IMR-90 (cell line): ENCODE measurements around the gene RFX5. TPM values are rescaled to one million over a fixed set of nuclear protein-coding genes. Genes with fewer than 3 reads are reported as not detected.

Experiments used
- ATAC-seq: fragments of 200-7000 bp; cut with Tn5 transposase; 2 replicates; pipeline ENCODE4 v1.9.1; 2020; ENCODE audit warnings: low read depth, mild to moderate bottlenecking, moderate library complexity
- BruUV-seq: library from RNA; stranded (reverse); fragments of 400-500 nt; replicated peaks from 2 replicates; lab custom pipeline; 2021; lab: Mats Ljungman, UMichigan
- CTCF ChIA-PET: fragments of 300-600 bp; formaldehyde crosslinking; extraction: SDS; loops from one replicate; lab custom pipeline; 2021; ENCODE audit warnings: antibody characterized with exemption; lab: Yijun Ruan, JAX
- POLR2A ChIA-PET: fragments of 300-600 bp; sonication (Branson Sonifier 250); formaldehyde crosslinking; loops from one replicate; lab custom pipeline; 2022; ENCODE audit warnings: antibody characterized with exemption; ENCODE audit not compliant: unreplicated experiment; lab: Charles Lee
- DNase-seq: peaks from one replicate; pipeline ENCODE4 v3.0.0; 2013
- H2AFZ ChIP-seq: replicated peaks from 2 replicates; pipeline ENCODE3; 2013; ENCODE audit warnings: low read length, mild to moderate bottlenecking; ENCODE audit not compliant: poor library complexity
- H2AK5ac ChIP-seq: 2 replicates; pipeline ENCODE4 v1.6.1; 2013; ENCODE audit warnings: low read depth, low read length, inconsistent platforms
- H2AK9ac ChIP-seq: replicated peaks from 2 replicates; pipeline ENCODE3; 2013; ENCODE audit warnings: mild to moderate bottlenecking, low read depth, low read length, moderate library complexity; ENCODE audit not compliant: poor library complexity
- H2BK120ac ChIP-seq: 2 replicates; pipeline ENCODE4 v1.6.1; 2013; ENCODE audit warnings: low read depth, low read length, inconsistent platforms
- H2BK15ac ChIP-seq: 3 replicates; pipeline ENCODE4 v1.6.1; 2013; ENCODE audit warnings: low read depth, low read length, inconsistent platforms
- H2BK20ac ChIP-seq: 2 replicates; pipeline ENCODE4 v1.6.1; 2013; ENCODE audit warnings: low read depth, mild to moderate bottlenecking, inconsistent platforms, low read length, moderate library complexity
- H2BK5ac ChIP-seq: 2 replicates; pipeline ENCODE4 v1.6.1; 2013; ENCODE audit warnings: mild to moderate bottlenecking, low read depth, low read length, inconsistent platforms; ENCODE audit not compliant: poor library complexity, severe bottlenecking
- H3K14ac ChIP-seq: replicated peaks from 2 replicates; pipeline ENCODE4 v1.6.1; 2013; ENCODE audit warnings: low read depth, low read length, inconsistent platforms
- H3K18ac ChIP-seq: 2 replicates; pipeline ENCODE4 v1.6.1; 2013; ENCODE audit warnings: low read depth, low read length, control low read depth
- H3K23ac ChIP-seq: 2 replicates; pipeline ENCODE4 v1.6.1; 2013; ENCODE audit warnings: low read depth, low read length, inconsistent platforms
- H3K27ac ChIP-seq: 2 replicates; pipeline ENCODE4 v1.5.1; 2013; ENCODE audit warnings: mild to moderate bottlenecking, control low read depth, low read length; ENCODE audit not compliant: insufficient read depth
- H3K27me3 ChIP-seq: 2 replicates; pipeline ENCODE4 v1.6.1; 2013; ENCODE audit warnings: low read length; ENCODE audit not compliant: control insufficient read depth, insufficient read depth
- H3K36me3 ChIP-seq: 2 replicates; pipeline ENCODE4 v1.6.1; 2013; ENCODE audit warnings: low read length, mixed read lengths; ENCODE audit not compliant: control insufficient read depth, insufficient read depth
- H3K4ac ChIP-seq: 2 replicates; pipeline ENCODE4 v1.6.1; 2013; ENCODE audit warnings: low read depth, low read length, inconsistent platforms
- H3K4me1 ChIP-seq: 2 replicates; pipeline ENCODE4 v1.6.1; 2013; ENCODE audit warnings: low read length, mixed read lengths; ENCODE audit not compliant: control insufficient read depth, insufficient read depth
- H3K4me2 ChIP-seq: 2 replicates; pipeline ENCODE4 v1.6.1; 2013; ENCODE audit warnings: low read depth, mild to moderate bottlenecking, control low read depth, low read length, moderate library complexity
- H3K4me3 ChIP-seq: 2 replicates; pipeline ENCODE4 v1.5.1; 2013; ENCODE audit warnings: low read depth, mild to moderate bottlenecking, control low read depth, low read length, moderate library complexity; ENCODE audit not compliant: insufficient read depth
- H3K56ac ChIP-seq: 2 replicates; pipeline ENCODE4 v1.6.1; 2013; ENCODE audit warnings: low read length, inconsistent platforms; ENCODE audit not compliant: insufficient read depth; ENCODE audit errors: extremely low read depth
- H3K79me1 ChIP-seq, 2 experiments: 2 replicates each; pipeline ENCODE4 v1.6.1; 2013; ENCODE audit warnings: low read length in 2 of 2, inconsistent platforms in 1 of 2, low read depth in 1 of 2
- H3K9ac ChIP-seq: 2 replicates; pipeline ENCODE4 v1.6.1; 2013; ENCODE audit warnings: low read depth, low read length, control low read depth
- H3K9me1 ChIP-seq: 2 replicates; pipeline ENCODE4 v1.6.1; 2013; ENCODE audit warnings: low read length, inconsistent platforms; ENCODE audit not compliant: insufficient read depth
- H3K9me3 ChIP-seq: 2 replicates; pipeline ENCODE4 v1.6.1; 2013; ENCODE audit warnings: low read length; ENCODE audit not compliant: control insufficient read depth, insufficient read depth
- H4K20me1 ChIP-seq: 2 replicates; pipeline ENCODE4 v1.6.1; 2013; ENCODE audit warnings: low read length, inconsistent platforms; ENCODE audit not compliant: insufficient read depth
- H4K5ac ChIP-seq: 2 replicates; pipeline ENCODE4 v1.6.1; 2013; ENCODE audit warnings: mild to moderate bottlenecking, low read depth, low read length, control low read depth
- H4K8ac ChIP-seq, 2 experiments: 2 replicates each; pipeline ENCODE4 v1.6.1; 2013; ENCODE audit warnings: low read depth in 2 of 2, low read length in 2 of 2, control low read depth in 1 of 2, inconsistent platforms in 1 of 2
- H4K91ac ChIP-seq: 2 replicates; pipeline ENCODE4 v1.6.1; 2013; ENCODE audit warnings: low read depth, low read length, inconsistent platforms; ENCODE audit not compliant: insufficient read depth
- BHLHE40 ChIP-seq: fragments of 150-350 bp; IDR thresholded peaks from 2 replicates; pipeline ENCODE4 v1.6.1; 2016; ENCODE audit warnings: mild to moderate bottlenecking, low read depth, low read length
- CHD1 ChIP-seq: IDR thresholded peaks from 2 replicates; pipeline ENCODE4 v1.6.1; 2012; ENCODE audit warnings: low read depth, low read length, improper control_type of control experiment
- ELK1 ChIP-seq: fragments of 150-350 bp; IDR thresholded peaks from 2 replicates; pipeline ENCODE4 v1.6.1; 2016; ENCODE audit warnings: low read depth, mild to moderate bottlenecking, low read length, moderate library complexity, borderline replicate concordance
- FOS ChIP-seq: fragments of 150-350 bp; IDR thresholded peaks from 2 replicates; pipeline ENCODE4 v1.6.1; 2016; ENCODE audit warnings: low read depth, low read length
- MAFK ChIP-seq: IDR thresholded peaks from 2 replicates; pipeline ENCODE4 v1.6.1; 2012; ENCODE audit warnings: low read depth, low read length, improper control_type of control experiment
- NFE2L2 ChIP-seq: fragments of 150-350 bp; IDR thresholded peaks from 2 replicates; pipeline ENCODE4 v1.6.1; 2016; ENCODE audit warnings: low read depth, mild to moderate bottlenecking, low read length
- POLR2A ChIP-seq: IDR thresholded peaks from 2 replicates; pipeline ENCODE4 v1.6.1; 2012; ENCODE audit warnings: mild to moderate bottlenecking, low read depth, low read length
- RAD21 ChIP-seq: IDR thresholded peaks from 2 replicates; pipeline ENCODE4 v1.6.1; 2012; ENCODE audit warnings: low read length, improper control_type of control experiment
- RCOR1 ChIP-seq: IDR thresholded peaks from 2 replicates; pipeline ENCODE4 v1.6.1; 2012; ENCODE audit warnings: mild to moderate bottlenecking, low read length, improper control_type of control experiment; ENCODE audit not compliant: insufficient replicate concordance
- RFX5 ChIP-seq: IDR thresholded peaks from 2 replicates; pipeline ENCODE4 v1.8.0; 2012; ENCODE audit warnings: low read depth, mild to moderate bottlenecking, low read length, moderate library complexity
- USF2 ChIP-seq: fragments of 150-350 bp; IDR thresholded peaks from 2 replicates; pipeline ENCODE4 v1.6.1; 2017; ENCODE audit warnings: mild to moderate bottlenecking, antibody characterized with exemption, low read length, low read depth
- WGBS, 2 experiments: methylation state at CpG; one replicate each; pipeline versions ENCODE4 v1.1.5 to v1.1.7; 2013; ENCODE audit warnings: missing lambda C conversion rate in 2 of 2; ENCODE audit not compliant: insufficient read length in 1 of 2; ENCODE audit errors: extremely low coverage in 2 of 2; 5-methylcytosine and 5-hydroxymethylcytosine counted together
- dilution Hi-C: fragments of 300-500 bp; cut with HindIII; formaldehyde crosslinking; loops from one replicate; pipeline ENCODE4 v1.14.3; 2018; ENCODE audit warnings: low sequenced_read_pairs; ENCODE audit not compliant: unreplicated experiment
- in situ Hi-C: fragments of 300-500 bp; cut with MboI; formaldehyde crosslinking; loops from 3 replicates; pipeline ENCODE4 v1.14.3; 2019; ENCODE audit warnings: low sequenced_read_pairs, inconsistent platforms, mixed read lengths
- intact Hi-C: fragments of 100-400 bp; cut with micrococcal nuclease; formaldehyde crosslinking; loops from 2 replicates; pipeline ENCODE4 v1.10.0; 2022
- polyA plus RNA-seq, 3 experiments: library from polyadenylated mRNA; depleted of rRNA; stranded (reverse); fragments of >200 nt; gene quantifications; 2 replicates each; pipeline ENCODE4 v1.2.3, GENCODE V29; 2012; ENCODE audit warnings: low replicate concordance in 1 of 3
- total RNA-seq: library from RNA; depleted of rRNA; stranded (reverse); fragments of >200 nt; gene quantifications from 2 replicates; pipeline ENCODE4 v1.2.3, GENCODE V29; 2012

The RFX5 gene
- total and polyA plus RNA-seq, 2 of the 4 experiments (the other 2 are of a cell fraction), result 29.3 to 44.4 TPM

- DNase-seq, result no peak
- peaks cover 21% of the 10 kb centered on the region for H4K20me1 ChIP-seq
- no peak overlapping the region for H3K18ac ChIP-seq
- no peak overlapping the region for H2AK9ac ChIP-seq
- no peak overlapping the region for H2BK5ac ChIP-seq
- no peaks in the 10 kb centered on the region for H3K9me3 ChIP-seq
- no peak overlapping the region for H3K23ac ChIP-seq
- no peak overlapping the region for H2BK20ac ChIP-seq
- no CpG with 5 or more reads among the region's 13 CpGs for WGBS, 2 experiments
- H3K56ac ChIP-seq, result no peak overlapping the region
- dilution Hi-C loops (no loop called here), intact Hi-C loops (no loop called here), in situ Hi-C loops (no loop called here)
- no peak overlapping the region for H3K9ac ChIP-seq
- H3K27ac ChIP-seq, result no peak overlapping the region
- TF ChIP-seq CHD1 (no peak), RAD21 (no peak), USF2 (no peak), RCOR1 (no peak), FOS (no peak), ELK1 (no peak), BHLHE40 (no peak), POLR2A (no peak), MAFK (no peak), RFX5 (no peak), NFE2L2 (no peak)
- peak; percentile 5; the same call in 1 of the 2 replicates for ATAC-seq
- no peak overlapping the region for H3K4me3 ChIP-seq
- no peak overlapping the region for H3K14ac ChIP-seq
- no peak overlapping the region for H2AK5ac ChIP-seq
- CTCF ChIA-PET, result no interaction called here
- H3K4me1 ChIP-seq, result no peaks in the 10 kb centered on the region
- H2BK120ac ChIP-seq, result no peak overlapping the region
- H3K9me1 ChIP-seq, result no peaks in the 10 kb centered on the region
- peak overlapping the region; percentile 17 for H2AFZ ChIP-seq
- H3K27me3 ChIP-seq, result no peaks in the 10 kb centered on the region
- H4K5ac ChIP-seq, result no peak overlapping the region
- H3K4me2 ChIP-seq, result no peak overlapping the region
- H3K79me1 ChIP-seq, result peaks cover 3 to 32% of the 10 kb centered on the region in 2 experiments
- H4K8ac ChIP-seq, result no peak overlapping the region
- no peak overlapping the region for H4K91ac ChIP-seq
- no peak overlapping the region for H2BK15ac ChIP-seq
- BruUV-seq, result TSS peak; percentile 79
- H3K36me3 ChIP-seq, result peaks cover 87% of the 10 kb centered on the region
- no peak overlapping the region for H3K4ac ChIP-seq
- POLR2A ChIA-PET, result no interaction called here
These were observed 54.6 kb downstream of the RFX5 start for GRCh38 chr1:151292207-151293030.
